K562 (cell line): ENCODE data around the gene PSMA2. TPM values are rescaled to one million over a fixed set of nuclear protein-coding genes. Genes with fewer than 3 reads are reported as not detected.
A peak's percentile ranks its signal among the peaks of the same experiment; 100 is the strongest.

Experiments used
- DIDO1 ChIP-seq: fragments of 450-650 bp; IDR thresholded peaks from 2 replicates; pipeline ENCODE4 v1.6.1; 2016; ENCODE audit warnings: low read depth, missing biosample characterization, missing genetic modification characterization
- GMEB1 ChIP-seq: fragments of 250-450 bp; sonication (Bioruptor Pico); IDR thresholded peaks from 2 replicates; pipeline ENCODE4 v1.4.0; 2020; ENCODE audit warnings: mild to moderate bottlenecking
- HMG20B ChIP-seq: fragments of 250-450 bp; sonication (Bioruptor Pico); IDR thresholded peaks from 2 replicates; pipeline ENCODE4 v1.5.0; 2021; ENCODE audit warnings: mild to moderate bottlenecking
- MAFF ChIP-seq: IDR thresholded peaks from 2 replicates; pipeline ENCODE4 v1.6.1; 2012; ENCODE audit warnings: low read length, improper control_type of control experiment
- MAZ ChIP-seq, 2 experiments: fragments of 450-650 bp in 1 of 2; sonication (generic) in 1 of 2; formaldehyde crosslinking; IDR thresholded peaks in 1 of 2; conservative IDR thresholded peaks in 1 of 2; 2 replicates each; pipeline versions ENCODE4 v1.4.0 to v1.5.0; 2020; ENCODE audit warnings: mild to moderate bottlenecking in 1 of 2, missing genetic modification reagents in 1 of 2
- MITF ChIP-seq: IDR thresholded peaks from 2 replicates; pipeline ENCODE4 v1.6.1; 2014; ENCODE audit warnings: antibody characterized with exemption
- NBN ChIP-seq: fragments of 450-650 bp; IDR thresholded peaks from 2 replicates; pipeline ENCODE4 v1.6.1; 2016; ENCODE audit warnings: low read depth, mild to moderate bottlenecking
- NEUROD1 ChIP-seq: fragments of 150-350 bp; IDR thresholded peaks from 2 replicates; pipeline ENCODE4 v1.6.1; 2014; ENCODE audit warnings: borderline replicate concordance, low read length, low read depth; ENCODE audit not compliant: partially characterized antibody
- POLR2A ChIP-seq: fragments of 450-650 bp; conservative IDR thresholded peaks from 2 replicates; pipeline ENCODE4 v1.6.1; 2016
- SNRNP70 ChIP-seq: fragments of 200-400 bp; formaldehyde crosslinking; optimal IDR thresholded peaks from 2 replicates; pipeline ENCODE3; 2017; ENCODE audit warnings: low read depth, low read length
- SREBF2 ChIP-seq: sonication (generic); formaldehyde crosslinking; IDR thresholded peaks from 2 replicates; pipeline ENCODE4 v1.4.0; 2020; ENCODE audit warnings: mild to moderate bottlenecking, missing genetic modification reagents
- ZHX1 ChIP-seq: fragments of 150-350 bp; conservative IDR thresholded peaks from 2 replicates; pipeline ENCODE4 v1.6.1; 2014; ENCODE audit warnings: low read length
- ZNF318 ChIP-seq, 2 experiments: fragments of 450-650 bp; IDR thresholded peaks; 2 replicates each; pipeline ENCODE4 v1.6.1; 2016; ENCODE audit warnings: mild to moderate bottlenecking in 2 of 2, borderline replicate concordance in 1 of 2, low read depth in 1 of 2, moderate library complexity in 1 of 2
- polyA plus RNA-seq, 8 experiments: library from polyadenylated mRNA; depleted of rRNA in 4 of 8; stranded (reverse) in 5 of 8; unstranded in 3 of 8; fragments of >200 nt; fragmentation: Nextera tagmentation in 2 of 8; fragmentation: Illumina TruSeq in 1 of 8; extraction: Ambion mirVana in 2 of 8; extraction: Trizol in 1 of 8; gene quantifications; 2 replicates each; pipeline versions ENCODE4 v1.2.1 to v1.2.3, GENCODE V29; 2011 to 2014; ENCODE audit warnings: inconsistent platforms in 1 of 8, missing spikeins in 1 of 8
- total RNA-seq, 7 experiments: library from RNA; depleted of rRNA in 6 of 7; stranded (reverse); fragments of >200 nt in 6 of 7; fragmentation: Illumina TruSeq in 2 of 7; extraction: Trizol in 2 of 7; gene quantifications; 2 replicates each; pipeline versions ENCODE4 v1.2.1 to v1.2.3, GENCODE V29; 2011 to 2021; ENCODE audit warnings: low replicate concordance in 1 of 7

The PSMA2 gene
- total and polyA plus RNA-seq, 9 of the 15 experiments (the other 6 are each of a cell fraction or from before 2014, with no cell fraction given), result 91.7 to 1,070 (median 213) TPM

GRCh38 chr7:42945821-42946626 lies 14.1 kb upstream of the PSMA2 start (continued):
- TF ChIP-seq ZNF318 (IDR thresholded peaks at IDR 0.05; ENCODE audit: borderline replicate concordance in 1 of 2, low read depth in 1 of 2), result no peak
- TF ChIP-seq MAFF, result no peak
- TF ChIP-seq NEUROD1, result no peak
- TF ChIP-seq DIDO1 (tag), result no peak
- TF ChIP-seq GMEB1 (CRISPR knock-in tag), result no peak
- TF ChIP-seq MITF, result no peak
- TF ChIP-seq SNRNP70, result no peak
- peak; percentile 67 for TF ChIP-seq NBN
- no peak for TF ChIP-seq SREBF2 (CRISPR knock-in tag)
- TF ChIP-seq MAZ (CRISPR knock-in tag; conservative IDR thresholded peaks at IDR 0.05 in 1 of 2, IDR thresholded peaks at IDR 0.05 in 1 of 2), result peak in 1 of 2 experiments; percentile 47; a peak in 1 of 4 replicates
- TF ChIP-seq ZHX1, result no peak
- no peak for TF ChIP-seq HMG20B (CRISPR knock-in tag)
- TF ChIP-seq POLR2A, result peak; percentile 71
